Stomach (tissue), 4 donors: ENCODE results near the gene ADGRD1.

Experiments used
- EP300 ChIP-seq: sonication (generic); formaldehyde crosslinking; IDR thresholded peaks from one replicate; pipeline ENCODE4 v1.6.1; 2017; ENCODE audit warnings: antibody characterized with exemption
- POLR2AphosphoS5 ChIP-seq, 3 donors: sonication (generic); formaldehyde crosslinking; IDR thresholded peaks; one replicate each; pipeline ENCODE4 v1.6.1; 2016; ENCODE audit warnings: antibody characterized with exemption in 3 of 3

DNA sequence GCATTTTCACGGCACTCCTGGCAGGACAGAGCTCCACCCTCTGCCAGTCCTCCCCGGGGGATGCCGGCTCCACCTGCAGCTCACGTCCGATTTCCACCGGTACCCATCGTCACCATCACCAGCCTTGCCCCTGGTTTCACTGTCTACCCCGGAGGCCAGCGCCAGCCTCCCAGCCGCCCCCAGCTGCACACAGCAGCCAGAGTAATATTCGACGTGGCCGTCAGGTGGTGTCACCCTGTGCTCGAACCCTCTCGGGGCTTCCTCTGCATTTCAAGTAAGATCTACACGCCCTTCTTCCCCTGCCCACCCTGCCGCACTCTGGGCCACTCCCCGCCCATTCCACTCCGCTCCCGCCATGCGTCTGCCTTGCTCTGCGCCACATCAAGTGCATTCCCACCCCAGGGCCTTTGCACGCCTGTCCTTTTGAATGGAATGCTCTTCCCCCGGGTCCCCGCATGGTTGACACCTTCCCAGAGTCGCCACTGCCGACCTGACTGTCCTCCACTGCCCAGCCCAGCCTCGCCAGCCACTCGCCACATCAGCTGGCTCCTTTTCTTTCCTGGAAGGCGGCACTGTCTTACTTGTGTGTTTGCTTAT, 80.3 kb downstream of the ADGRD1 start:
- no peak for TF ChIP-seq EP300
- TF ChIP-seq POLR2AphosphoS5 (IDR thresholded peaks at IDR 0.05) = no peak
